SK-N-SH treated with all-trans-retinoic acid at 6 μM for 48 hours (cell line): ENCODE measurements around the gene LHCGR.

Experiments used
- ATAC-seq: fragments of 200-7000 bp; cut with Tn5 transposase; 3 replicates; pipeline ENCODE4 v1.9.1; 2020; ENCODE audit warnings: mild to moderate bottlenecking, moderate library complexity
- ARNTL ChIP-seq: fragments of 450-650 bp; formaldehyde crosslinking; IDR thresholded peaks from 2 replicates; pipeline ENCODE4 v1.5.0; 2020; ENCODE audit warnings: low read depth, mild to moderate bottlenecking, moderate library complexity, borderline replicate concordance
- BACH2 ChIP-seq: fragments of 250-450 bp; sonication (Bioruptor Pico); IDR thresholded peaks from 2 replicates; pipeline ENCODE4 v1.9.0; 2021; ENCODE audit warnings: mild to moderate bottlenecking, borderline replicate concordance
- CSDC2 ChIP-seq: fragments of 250-450 bp; sonication (Bioruptor Pico); IDR thresholded peaks from 2 replicates; pipeline ENCODE4 v1.5.0; 2020; ENCODE audit warnings: mild to moderate bottlenecking, moderate library complexity
- ESRRG ChIP-seq: fragments of 250-450 bp; sonication (Bioruptor Pico); IDR thresholded peaks from 2 replicates; pipeline ENCODE4 v1.6.1; 2021; ENCODE audit warnings: mild to moderate bottlenecking
- GLIS3 ChIP-seq: fragments of 250-450 bp; sonication (Bioruptor Pico); IDR thresholded peaks from 2 replicates; pipeline ENCODE4 v1.5.0; 2020; ENCODE audit warnings: mild to moderate bottlenecking, moderate library complexity
- ISL1 ChIP-seq: fragments of 250-450 bp; sonication (Bioruptor Pico); IDR thresholded peaks from 2 replicates; pipeline ENCODE4 v2.1.2; 2022; ENCODE audit warnings: mild to moderate bottlenecking, moderate library complexity
- OSR1 ChIP-seq: fragments of 250-450 bp; sonication (Bioruptor Pico); IDR thresholded peaks from 2 replicates; pipeline ENCODE4 v1.8.0; 2022; ENCODE audit warnings: moderate library complexity, mild to moderate bottlenecking, inconsistent platforms
- PPARA ChIP-seq: fragments of 250-450 bp; sonication (Bioruptor Pico); IDR thresholded peaks from 2 replicates; pipeline ENCODE4 v1.5.0; 2020; ENCODE audit warnings: mild to moderate bottlenecking, borderline replicate concordance
- RARB ChIP-seq: fragments of 250-450 bp; sonication (Bioruptor Pico); IDR thresholded peaks from 2 replicates; pipeline ENCODE4 v1.8.0; 2021; ENCODE audit warnings: mild to moderate bottlenecking, moderate library complexity
- SNAI2 ChIP-seq: fragments of 250-450 bp; sonication (Bioruptor Pico); IDR thresholded peaks from 2 replicates; pipeline ENCODE4 v1.5.0; 2020; ENCODE audit warnings: mild to moderate bottlenecking, moderate library complexity
- TCF4 ChIP-seq: fragments of 250-450 bp; sonication (Bioruptor Pico); IDR thresholded peaks from 2 replicates; pipeline ENCODE4 v1.8.0; 2021; ENCODE audit warnings: mild to moderate bottlenecking, moderate library complexity, borderline replicate concordance
- TOX ChIP-seq: fragments of 250-450 bp; sonication (Bioruptor Pico); IDR thresholded peaks from 2 replicates; pipeline ENCODE4 v1.8.0; 2021; ENCODE audit warnings: mild to moderate bottlenecking, moderate library complexity, borderline replicate concordance
- ZC3H10 ChIP-seq: fragments of 250-450 bp; sonication (Bioruptor Pico); IDR thresholded peaks from 2 replicates; pipeline ENCODE4 v1.5.1; 2021; ENCODE audit warnings: mild to moderate bottlenecking, moderate library complexity
- ZFP3 ChIP-seq: fragments of 250-450 bp; sonication (Bioruptor Pico); IDR thresholded peaks from 2 replicates; pipeline ENCODE4 v1.5.0; 2020; ENCODE audit warnings: mild to moderate bottlenecking, moderate library complexity
- ZFP30 ChIP-seq: fragments of 450-650 bp; formaldehyde crosslinking; IDR thresholded peaks from 2 replicates; pipeline ENCODE4 v1.5.0; 2022; ENCODE audit warnings: mild to moderate bottlenecking, moderate library complexity
- ZNF565 ChIP-seq: fragments of 450-650 bp; formaldehyde crosslinking; conservative IDR thresholded peaks from 2 replicates; pipeline ENCODE4 v1.5.0; 2020; ENCODE audit warnings: low read depth, mild to moderate bottlenecking, moderate library complexity
- TF ChIP-seq, protein P1 (sequence below): fragments of 250-450 bp; sonication (Bioruptor Pico); IDR thresholded peaks from 2 replicates; pipeline ENCODE4 v1.5.0; 2020; ENCODE audit warnings: mild to moderate bottlenecking, moderate library complexity
- TF ChIP-seq, protein P2 (sequence below): fragments of 250-450 bp; sonication (Bioruptor Pico); IDR thresholded peaks from 2 replicates; pipeline ENCODE4 v1.8.0; 2020; ENCODE audit warnings: mild to moderate bottlenecking, moderate library complexity, borderline replicate concordance
- TF ChIP-seq, protein P3 (sequence below): fragments of 250-450 bp; sonication (Bioruptor Pico); IDR thresholded peaks from 2 replicates; pipeline ENCODE4 v1.8.0; 2021; ENCODE audit warnings: low read depth, mild to moderate bottlenecking, moderate library complexity, borderline replicate concordance
- TF ChIP-seq, protein P4 (sequence below): fragments of 250-450 bp; sonication (Bioruptor Pico); IDR thresholded peaks from 2 replicates; pipeline ENCODE4 v1.5.1; 2021; ENCODE audit warnings: mild to moderate bottlenecking, moderate library complexity
- TF ChIP-seq, protein P5 (sequence below): fragments of 250-450 bp; sonication (Bioruptor Pico); IDR thresholded peaks from 2 replicates; pipeline ENCODE4 v1.5.1; 2020; ENCODE audit warnings: low read depth, mild to moderate bottlenecking, moderate library complexity

Gene LHCGR

DNA sequence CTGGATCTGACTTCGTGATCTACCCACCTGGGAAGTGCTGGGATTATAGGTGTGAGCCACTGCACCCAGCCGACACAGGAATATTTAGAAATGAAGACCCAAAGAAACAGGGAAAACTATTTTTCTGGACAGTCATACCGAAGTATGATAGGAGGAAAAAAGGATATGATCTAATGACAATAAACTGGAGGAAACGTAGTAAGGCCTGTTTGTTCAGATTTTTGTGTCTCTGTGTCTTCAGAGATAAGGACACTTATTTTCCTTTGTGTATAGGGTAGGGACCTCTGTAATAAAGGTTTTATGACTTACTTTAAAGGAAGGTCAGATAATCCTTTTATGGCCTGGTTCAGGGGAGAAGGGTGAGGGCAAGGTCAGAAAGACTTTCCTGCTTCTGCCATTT is 81.9 kb downstream of the LHCGR start:
- ATAC-seq: no peak
- TF ChIP-seq, protein P1, sequence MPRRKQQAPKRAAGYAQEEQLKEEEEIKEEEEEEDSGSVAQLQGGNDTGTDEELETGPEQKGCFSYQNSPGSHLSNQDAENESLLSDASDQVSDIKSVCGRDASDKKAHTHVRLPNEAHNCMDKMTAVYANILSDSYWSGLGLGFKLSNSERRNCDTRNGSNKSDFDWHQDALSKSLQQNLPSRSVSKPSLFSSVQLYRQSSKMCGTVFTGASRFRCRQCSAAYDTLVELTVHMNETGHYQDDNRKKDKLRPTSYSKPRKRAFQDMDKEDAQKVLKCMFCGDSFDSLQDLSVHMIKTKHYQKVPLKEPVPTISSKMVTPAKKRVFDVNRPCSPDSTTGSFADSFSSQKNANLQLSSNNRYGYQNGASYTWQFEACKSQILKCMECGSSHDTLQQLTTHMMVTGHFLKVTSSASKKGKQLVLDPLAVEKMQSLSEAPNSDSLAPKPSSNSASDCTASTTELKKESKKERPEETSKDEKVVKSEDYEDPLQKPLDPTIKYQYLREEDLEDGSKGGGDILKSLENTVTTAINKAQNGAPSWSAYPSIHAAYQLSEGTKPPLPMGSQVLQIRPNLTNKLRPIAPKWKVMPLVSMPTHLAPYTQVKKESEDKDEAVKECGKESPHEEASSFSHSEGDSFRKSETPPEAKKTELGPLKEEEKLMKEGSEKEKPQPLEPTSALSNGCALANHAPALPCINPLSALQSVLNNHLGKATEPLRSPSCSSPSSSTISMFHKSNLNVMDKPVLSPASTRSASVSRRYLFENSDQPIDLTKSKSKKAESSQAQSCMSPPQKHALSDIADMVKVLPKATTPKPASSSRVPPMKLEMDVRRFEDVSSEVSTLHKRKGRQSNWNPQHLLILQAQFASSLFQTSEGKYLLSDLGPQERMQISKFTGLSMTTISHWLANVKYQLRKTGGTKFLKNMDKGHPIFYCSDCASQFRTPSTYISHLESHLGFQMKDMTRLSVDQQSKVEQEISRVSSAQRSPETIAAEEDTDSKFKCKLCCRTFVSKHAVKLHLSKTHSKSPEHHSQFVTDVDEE (CRISPR knock-in tag): no peak
- no peak for TF ChIP-seq ZFP30
- TF ChIP-seq ISL1 (CRISPR knock-in tag): no peak
- no peak for TF ChIP-seq OSR1 (CRISPR knock-in tag)
- no peak for TF ChIP-seq ARNTL
- TF ChIP-seq TOX (CRISPR knock-in tag): no peak
- no peak for TF ChIP-seq SNAI2 (CRISPR knock-in tag)
- no peak for TF ChIP-seq RARB (CRISPR knock-in tag)
- no peak for TF ChIP-seq CSDC2
- no peak for TF ChIP-seq GLIS3 (CRISPR knock-in tag)
- TF ChIP-seq, all 23 proteins: peak for 0

DNA sequence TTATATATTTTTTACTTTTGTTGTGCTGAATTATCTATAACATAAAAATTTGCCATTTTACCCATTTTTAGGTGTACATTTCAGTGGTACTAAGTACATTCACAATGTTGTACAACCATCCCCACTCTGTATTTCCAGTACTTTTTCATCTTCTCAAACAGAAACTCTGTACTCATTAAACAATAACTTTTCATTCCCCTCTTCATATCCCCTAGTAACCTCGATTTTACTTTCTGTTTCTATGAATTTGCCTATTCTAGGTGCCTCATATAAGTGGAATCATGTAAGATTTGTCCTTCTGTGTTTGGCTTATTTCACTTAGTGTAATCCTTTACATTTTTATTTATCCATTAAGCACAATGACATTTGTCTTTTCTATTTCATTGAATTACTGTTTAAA is 86.5 kb downstream of the LHCGR start:
- TF ChIP-seq ZFP30 (no peak), GLIS3 (CRISPR knock-in tag) (no peak)
- TF ChIP-seq, protein P2, sequence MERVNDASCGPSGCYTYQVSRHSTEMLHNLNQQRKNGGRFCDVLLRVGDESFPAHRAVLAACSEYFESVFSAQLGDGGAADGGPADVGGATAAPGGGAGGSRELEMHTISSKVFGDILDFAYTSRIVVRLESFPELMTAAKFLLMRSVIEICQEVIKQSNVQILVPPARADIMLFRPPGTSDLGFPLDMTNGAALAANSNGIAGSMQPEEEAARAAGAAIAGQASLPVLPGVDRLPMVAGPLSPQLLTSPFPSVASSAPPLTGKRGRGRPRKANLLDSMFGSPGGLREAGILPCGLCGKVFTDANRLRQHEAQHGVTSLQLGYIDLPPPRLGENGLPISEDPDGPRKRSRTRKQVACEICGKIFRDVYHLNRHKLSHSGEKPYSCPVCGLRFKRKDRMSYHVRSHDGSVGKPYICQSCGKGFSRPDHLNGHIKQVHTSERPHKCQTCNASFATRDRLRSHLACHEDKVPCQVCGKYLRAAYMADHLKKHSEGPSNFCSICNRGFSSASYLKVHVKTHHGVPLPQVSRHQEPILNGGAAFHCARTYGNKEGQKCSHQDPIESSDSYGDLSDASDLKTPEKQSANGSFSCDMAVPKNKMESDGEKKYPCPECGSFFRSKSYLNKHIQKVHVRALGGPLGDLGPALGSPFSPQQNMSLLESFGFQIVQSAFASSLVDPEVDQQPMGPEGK (CRISPR knock-in tag): no peak
- TF ChIP-seq, protein P3, sequence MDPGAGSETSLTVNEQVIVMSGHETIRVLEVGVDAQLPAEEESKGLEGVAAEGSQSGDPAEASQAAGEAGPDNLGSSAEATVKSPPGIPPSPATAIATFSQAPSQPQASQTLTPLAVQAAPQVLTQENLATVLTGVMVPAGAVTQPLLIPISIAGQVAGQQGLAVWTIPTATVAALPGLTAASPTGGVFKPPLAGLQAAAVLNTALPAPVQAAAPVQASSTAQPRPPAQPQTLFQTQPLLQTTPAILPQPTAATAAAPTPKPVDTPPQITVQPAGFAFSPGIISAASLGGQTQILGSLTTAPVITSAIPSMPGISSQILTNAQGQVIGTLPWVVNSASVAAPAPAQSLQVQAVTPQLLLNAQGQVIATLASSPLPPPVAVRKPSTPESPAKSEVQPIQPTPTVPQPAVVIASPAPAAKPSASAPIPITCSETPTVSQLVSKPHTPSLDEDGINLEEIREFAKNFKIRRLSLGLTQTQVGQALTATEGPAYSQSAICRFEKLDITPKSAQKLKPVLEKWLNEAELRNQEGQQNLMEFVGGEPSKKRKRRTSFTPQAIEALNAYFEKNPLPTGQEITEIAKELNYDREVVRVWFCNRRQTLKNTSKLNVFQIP: no peak
- ATAC-seq: no peak

DNA sequence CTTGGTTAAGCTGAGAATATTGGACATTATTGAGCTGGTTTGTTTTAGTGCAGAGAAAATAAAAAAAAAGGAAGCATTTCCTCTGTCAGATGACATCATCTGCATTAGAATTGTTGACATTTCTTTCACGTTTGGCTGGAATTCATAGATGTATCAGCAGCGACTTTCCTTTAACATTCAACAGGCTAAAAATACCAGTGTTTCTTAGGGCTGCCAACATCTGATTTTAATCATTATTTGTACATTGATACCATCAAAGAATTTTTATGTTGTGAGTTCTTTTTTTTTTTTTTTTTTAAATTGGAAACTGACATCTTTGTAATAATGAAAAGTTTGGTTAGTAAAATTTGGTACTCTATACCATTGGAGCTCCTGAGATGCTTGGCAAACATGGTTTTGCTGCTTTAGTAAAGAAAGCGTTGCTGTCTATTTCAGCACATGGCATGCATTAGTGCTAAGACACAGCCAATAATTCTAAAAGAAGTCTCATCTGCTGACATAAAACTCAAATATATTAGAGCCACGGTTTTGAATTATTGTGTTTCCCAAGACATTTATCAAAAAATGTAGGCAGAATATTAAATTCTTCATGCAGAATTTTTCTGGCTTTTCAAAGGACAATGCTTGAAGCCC is 104.2 kb downstream of the LHCGR start:
- ATAC-seq: peak; percentile 89
- TF ChIP-seq, protein P1 (CRISPR knock-in tag): no peak
- TF ChIP-seq BACH2 (CRISPR knock-in tag) (no peak), ZFP30 (no peak), ESRRG (no peak), RARB (CRISPR knock-in tag) (no peak), PPARA (CRISPR knock-in tag) (no peak), TCF4 (peak; percentile 62), ZNF565 (CRISPR knock-in tag) (no peak), TOX (CRISPR knock-in tag) (no peak), ISL1 (CRISPR knock-in tag) (peak; percentile 86), ZFP3 (no peak), GLIS3 (CRISPR knock-in tag) (no peak), ZC3H10 (CRISPR knock-in tag) (no peak)
- TF ChIP-seq, protein P2 (CRISPR knock-in tag): no peak
- TF ChIP-seq, protein P3: no peak
- TF ChIP-seq, protein P4, sequence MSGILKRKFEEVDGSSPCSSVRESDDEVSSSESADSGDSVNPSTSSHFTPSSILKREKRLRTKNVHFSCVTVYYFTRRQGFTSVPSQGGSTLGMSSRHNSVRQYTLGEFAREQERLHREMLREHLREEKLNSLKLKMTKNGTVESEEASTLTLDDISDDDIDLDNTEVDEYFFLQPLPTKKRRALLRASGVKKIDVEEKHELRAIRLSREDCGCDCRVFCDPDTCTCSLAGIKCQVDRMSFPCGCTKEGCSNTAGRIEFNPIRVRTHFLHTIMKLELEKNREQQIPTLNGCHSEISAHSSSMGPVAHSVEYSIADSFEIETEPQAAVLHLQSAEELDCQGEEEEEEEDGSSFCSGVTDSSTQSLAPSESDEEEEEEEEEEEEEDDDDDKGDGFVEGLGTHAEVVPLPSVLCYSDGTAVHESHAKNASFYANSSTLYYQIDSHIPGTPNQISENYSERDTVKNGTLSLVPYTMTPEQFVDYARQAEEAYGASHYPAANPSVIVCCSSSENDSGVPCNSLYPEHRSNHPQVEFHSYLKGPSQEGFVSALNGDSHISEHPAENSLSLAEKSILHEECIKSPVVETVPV (CRISPR knock-in tag): no peak
- TF ChIP-seq, protein P5, sequence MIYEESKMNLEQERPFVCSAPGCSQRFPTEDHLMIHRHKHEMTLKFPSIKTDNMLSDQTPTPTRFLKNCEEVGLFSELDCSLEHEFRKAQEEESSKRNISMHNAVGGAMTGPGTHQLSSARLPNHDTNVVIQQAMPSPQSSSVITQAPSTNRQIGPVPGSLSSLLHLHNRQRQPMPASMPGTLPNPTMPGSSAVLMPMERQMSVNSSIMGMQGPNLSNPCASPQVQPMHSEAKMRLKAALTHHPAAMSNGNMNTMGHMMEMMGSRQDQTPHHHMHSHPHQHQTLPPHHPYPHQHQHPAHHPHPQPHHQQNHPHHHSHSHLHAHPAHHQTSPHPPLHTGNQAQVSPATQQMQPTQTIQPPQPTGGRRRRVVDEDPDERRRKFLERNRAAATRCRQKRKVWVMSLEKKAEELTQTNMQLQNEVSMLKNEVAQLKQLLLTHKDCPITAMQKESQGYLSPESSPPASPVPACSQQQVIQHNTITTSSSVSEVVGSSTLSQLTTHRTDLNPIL (CRISPR knock-in tag): 0 out of 2 replicates have a peak, but pooled peaks have one; percentile 20
